NCI-H526 treated with DMSO at 0.1 percent for 48 hours (cell line): ENCODE results near the gene LORICRIN.
"Not testable (repeated sequence)": the region's sequence is repeated elsewhere in the genome, so short reads cannot be mapped to it uniquely, and the experiment has no call there.

Source experiments
- DNase-seq: peaks from one replicate; lab custom pipeline; 2025; lab: John Stamatoyannopoulos, UW

LORICRIN gene

GRCh38 chr1:153259387-153259786, at the start of gene LORICRIN:
Gene LORICRIN, plus strand, starts transcription at chr1:153259687. Its CDS starts 1,263 bp downstream, at chr1:153260950.
- DNase-seq = no peak

- no peak for DNase-seq
Observed at GRCh38 chr1:153210206-153210605, 49.3 kb upstream of the LORICRIN start.

GRCh38 chr1:153212201-153212600, 47.3 kb upstream of the LORICRIN start:
- DNase-seq = no peak

GRCh38 chr1:153213519-153213918, 46.0 kb upstream of the LORICRIN start:
- no peak for DNase-seq

GRCh38 chr1:153217212-153217611, 42.3 kb upstream of the LORICRIN start, which contains the start of gene PRR9:
Gene PRR9, plus strand, starts transcription at chr1:153217584. Its CDS starts 561 bp downstream, at chr1:153218145.
- no peak for DNase-seq

- no peak for DNase-seq
Observed at GRCh38 chr1:153217744-153218416, 41.6 kb upstream of the LORICRIN start.

GRCh38 chr1:153220606-153221303, 38.7 kb upstream of the LORICRIN start:
- DNase-seq = no peak

GRCh38 chr1:153223040-153223891, 36.2 kb upstream of the LORICRIN start:
- peak; percentile 62 for DNase-seq

- DNase-seq = no peak
Observed at GRCh38 chr1:153227810-153228209, 31.7 kb upstream of the LORICRIN start.

GRCh38 chr1:153228491-153228890, 31.0 kb upstream of the LORICRIN start:
- DNase-seq = no peak

- DNase-seq = not testable (repeated sequence)
Observed at GRCh38 chr1:153229076-153229829, 30.2 kb upstream of the LORICRIN start.

- no peak for DNase-seq
Observed at GRCh38 chr1:153231363-153231762, 28.1 kb upstream of the LORICRIN start.

- DNase-seq = no peak
Observed at GRCh38 chr1:153231785-153232184, 27.7 kb upstream of the LORICRIN start.

GRCh38 chr1:153232553-153232952, 26.9 kb upstream of the LORICRIN start:
- DNase-seq = no peak

GRCh38 chr1:153233448-153233847, 26.0 kb upstream of the LORICRIN start:
- no peak for DNase-seq

GRCh38 chr1:153238527-153238926, 21.0 kb upstream of the LORICRIN start:
- DNase-seq = no peak

GRCh38 chr1:153242160-153242559, 17.3 kb upstream of the LORICRIN start:
- DNase-seq = no peak

- DNase-seq = no peak
Observed at GRCh38 chr1:153245466-153245865, 14.0 kb upstream of the LORICRIN start.

- no peak for DNase-seq
Observed at GRCh38 chr1:153246018-153246417, 13.5 kb upstream of the LORICRIN start.

- no peak for DNase-seq
Observed at GRCh38 chr1:153246825-153247224, 12.7 kb upstream of the LORICRIN start.

GRCh38 chr1:153248176-153248879, 11.2 kb upstream of the LORICRIN start:
- DNase-seq = no peak
